ENCODE results near the gene PASK.

PASK gene

DNA sequence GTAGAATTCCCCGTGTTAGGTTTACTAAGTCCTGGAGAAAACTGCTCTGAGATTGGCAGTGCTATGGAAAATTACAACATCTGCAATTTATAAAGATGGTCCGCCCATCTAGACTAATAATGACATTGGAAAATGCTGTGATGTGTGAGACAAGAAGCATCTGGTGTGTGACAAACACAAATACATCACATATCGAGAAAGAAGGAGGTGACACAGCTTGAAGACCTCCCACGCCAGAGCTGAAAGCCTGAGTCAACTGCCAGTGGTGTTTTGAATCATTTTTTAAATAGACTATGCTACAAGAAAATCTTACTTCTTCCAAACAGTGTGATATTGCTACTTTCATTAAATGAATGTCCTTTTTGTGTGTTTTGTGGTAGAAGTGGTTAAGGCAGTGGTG, 30.6 kb upstream of the PASK start:
- no peak for DNase-seq

- no peak for DNase-seq
These were observed 29.7 kb upstream of the PASK start for GRCh38 chr2:241178961-241179360.

- DNase-seq, result no peak
These were observed 28.5 kb upstream of the PASK start for GRCh38 chr2:241177526-241178334.

GRCh38 chr2:241173557-241173956, 24.3 kb upstream of the PASK start:
- no peak for DNase-seq

DNA sequence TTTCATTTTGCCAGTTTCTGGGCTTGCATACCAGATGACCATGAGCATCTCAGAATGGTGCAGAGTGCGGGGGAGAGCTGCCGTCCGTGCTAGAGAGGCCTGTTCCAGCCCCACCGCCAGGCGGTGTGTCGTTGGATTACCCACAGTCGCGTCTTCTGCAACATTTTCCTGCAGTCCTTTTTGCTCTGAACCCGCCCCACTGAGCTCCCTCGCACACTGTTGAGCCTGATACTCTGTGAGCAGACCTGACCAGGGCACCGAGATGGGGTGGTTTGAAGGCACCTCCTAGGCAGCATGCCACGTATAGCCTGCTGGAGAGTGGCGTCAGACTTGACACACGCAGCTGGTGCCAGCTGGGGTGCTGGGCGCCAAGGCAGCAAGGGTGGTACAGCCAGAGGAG, 19.1 kb upstream of the PASK start:
- DNase-seq, result no peak

DNA sequence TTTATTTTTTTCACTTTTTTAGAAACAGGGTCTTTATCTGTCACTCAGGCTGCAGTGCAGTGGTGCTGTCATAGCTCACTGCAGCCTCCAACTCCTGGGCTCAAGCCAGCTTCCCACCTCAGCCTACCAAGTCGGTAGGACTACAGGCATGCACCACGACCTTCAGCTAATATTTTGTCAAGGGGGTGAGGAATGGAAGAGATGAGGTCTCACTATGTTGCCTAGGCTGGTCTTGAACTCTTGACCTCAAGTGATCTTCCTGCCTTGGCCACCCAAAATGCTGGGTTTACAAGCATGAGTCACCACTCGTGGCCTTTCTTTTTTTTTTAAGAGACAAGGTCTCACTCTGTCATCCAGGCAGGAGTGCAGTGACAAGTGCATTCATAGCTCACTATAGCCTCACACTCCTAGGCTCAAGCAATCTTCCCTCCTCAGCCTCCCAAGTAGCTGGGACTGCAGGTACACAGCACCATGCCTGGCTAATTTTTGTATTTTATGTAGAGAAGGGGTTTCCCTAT, 14.4 kb upstream of the PASK start:
- no peak for DNase-seq

DNA sequence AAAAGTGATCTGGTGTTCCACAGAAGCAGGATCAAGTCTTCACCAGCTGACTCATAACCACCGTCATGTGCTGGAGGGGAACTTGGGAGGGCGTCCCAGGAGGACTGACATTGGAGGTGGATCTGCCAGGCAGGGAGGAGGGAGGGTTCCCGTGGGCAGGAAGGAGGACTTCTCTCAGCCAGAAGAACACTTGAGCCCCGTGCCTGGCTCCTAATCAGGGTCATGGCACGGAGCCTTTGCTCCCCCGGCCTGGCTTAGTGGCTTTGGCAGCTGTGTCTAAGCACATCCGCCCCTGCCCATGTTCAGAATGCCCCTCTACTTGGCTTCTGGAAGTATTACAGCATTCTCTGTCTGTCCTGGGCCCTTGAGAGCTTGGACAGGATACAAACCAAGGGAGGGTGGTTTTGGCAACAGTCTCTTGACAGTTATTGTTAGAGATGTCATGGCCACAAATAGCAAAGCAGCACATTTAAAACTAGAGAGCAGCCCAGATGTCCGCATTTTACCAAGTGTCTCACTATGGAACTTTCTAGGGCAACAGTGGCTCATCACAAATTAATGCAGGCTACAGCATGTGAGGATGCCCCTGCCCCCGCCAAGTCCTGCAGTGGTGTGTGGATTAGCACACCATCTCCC, 12.5 kb upstream of the PASK start:
- DNase-seq, result no peak

DNA sequence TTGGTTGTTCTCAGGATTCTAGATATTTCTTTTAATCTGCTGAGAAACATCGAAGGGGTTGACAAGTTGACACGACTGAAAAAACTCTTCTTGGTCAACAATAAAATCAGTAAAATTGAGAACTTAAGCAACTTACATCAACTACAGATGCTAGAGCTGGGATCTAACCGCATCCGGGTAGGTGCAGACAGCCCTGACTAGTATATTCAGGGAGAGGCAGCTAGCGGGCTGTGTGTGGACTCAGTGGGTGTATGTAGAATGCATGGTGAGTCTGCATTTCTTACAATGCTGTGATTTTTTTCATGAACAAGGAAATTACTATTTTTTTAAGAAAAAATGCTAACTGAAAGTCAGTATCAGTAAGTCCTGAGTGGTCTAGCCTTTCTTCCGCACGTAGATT, 11.0 kb upstream of the PASK start:
- DNase-seq, result no peak

DNA sequence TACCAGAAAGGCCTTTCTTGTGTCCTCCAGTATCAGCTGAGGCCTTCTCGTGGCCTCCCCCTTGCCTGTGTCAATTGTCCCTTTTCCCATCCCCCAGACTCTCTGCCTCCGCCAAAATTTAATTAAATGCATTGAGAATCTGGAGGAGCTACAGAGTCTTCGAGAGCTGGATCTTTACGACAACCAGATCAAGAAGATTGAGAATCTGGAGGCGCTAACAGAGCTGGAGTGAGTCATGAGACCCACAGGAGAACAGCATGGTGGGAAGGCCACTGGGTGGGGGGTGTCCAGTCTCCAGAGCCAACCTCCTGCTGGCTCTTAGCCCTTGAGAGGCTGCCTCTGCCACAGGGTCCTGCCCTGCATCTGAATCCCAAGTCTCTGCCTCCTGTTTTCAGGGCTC, 9.8 kb upstream of the PASK start:
- DNase-seq, result no peak

- no peak for DNase-seq
These were observed 9.3 kb upstream of the PASK start for GRCh38 chr2:241158546-241158900.

- no peak for DNase-seq
These were observed 8.7 kb upstream of the PASK start for GRCh38 chr2:241157841-241158545.

GRCh38 chr2:241156971-241157441, 7.7 kb upstream of the PASK start:
- DNase-seq, result no peak

GRCh38 chr2:241155936-241156335, 6.7 kb upstream of the PASK start:
- DNase-seq, result no peak

DNA sequence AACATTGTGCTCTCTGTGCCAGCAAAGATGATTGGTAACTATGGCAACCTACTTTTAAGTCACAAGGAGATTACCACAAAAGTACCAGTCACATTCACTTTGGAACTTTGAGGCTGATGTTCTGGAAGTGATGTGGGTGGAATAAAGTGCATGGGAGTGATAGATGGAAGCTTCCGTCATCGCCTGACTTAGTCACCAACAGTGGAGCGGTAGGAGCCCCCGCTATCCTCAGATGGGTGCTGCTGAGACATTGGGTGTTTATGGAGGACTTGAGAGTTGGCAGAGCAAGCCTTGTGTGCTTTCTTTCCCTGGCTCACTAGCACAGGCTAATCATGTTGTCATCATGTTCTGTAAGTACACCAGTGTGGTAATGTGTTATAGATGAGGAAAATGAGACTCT, 5.6 kb upstream of the PASK start:
- no peak for DNase-seq

- DNase-seq, result no peak
These were observed 4.3 kb upstream of the PASK start for GRCh38 chr2:241153616-241154015.

GRCh38 chr2:241151934-241152660, 2.8 kb upstream of the PASK start:
- no peak for DNase-seq

DNA sequence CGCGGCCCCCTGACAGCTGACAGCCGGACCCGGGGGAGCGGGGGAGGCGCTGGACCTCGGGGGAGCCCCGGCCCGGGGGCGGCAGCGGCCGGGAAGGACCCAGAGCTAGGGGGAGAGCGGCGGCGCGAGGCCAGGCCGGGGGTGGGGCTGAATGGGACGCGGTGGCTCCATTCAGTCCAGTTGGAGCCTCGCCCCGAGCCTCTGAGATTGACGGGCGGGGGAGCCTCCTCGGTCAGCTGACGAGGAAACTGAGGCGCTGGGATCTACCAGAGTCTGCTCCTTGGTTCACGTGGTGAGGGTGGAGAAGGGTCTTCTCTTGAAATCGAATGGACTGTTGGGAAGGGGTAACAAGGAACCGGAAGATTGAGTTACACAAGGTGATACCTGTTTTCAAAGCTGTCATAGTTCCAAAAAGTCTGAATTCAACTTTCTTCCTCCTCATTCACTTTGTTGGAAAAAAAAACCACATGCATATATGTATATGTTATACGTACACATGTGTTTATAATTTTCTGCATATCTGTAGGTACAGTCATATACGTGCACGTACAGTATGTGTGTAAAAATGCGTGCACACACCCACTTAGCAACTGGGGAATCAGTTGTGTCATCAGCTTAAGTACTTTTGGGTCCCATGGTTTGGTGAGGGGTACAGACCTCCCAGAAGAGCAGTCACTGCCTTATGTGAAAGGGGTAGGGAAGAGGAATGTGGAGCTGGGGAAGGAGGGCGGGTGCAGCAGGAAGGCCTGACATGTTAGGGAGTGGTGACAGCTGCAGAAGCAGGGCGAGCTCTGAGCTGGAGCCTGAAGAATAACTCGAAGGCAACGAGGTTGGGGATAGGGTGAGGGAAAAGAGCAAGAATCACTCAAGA, 1.6 kb upstream of the PASK start:
- DNase-seq, result no peak

DNA sequence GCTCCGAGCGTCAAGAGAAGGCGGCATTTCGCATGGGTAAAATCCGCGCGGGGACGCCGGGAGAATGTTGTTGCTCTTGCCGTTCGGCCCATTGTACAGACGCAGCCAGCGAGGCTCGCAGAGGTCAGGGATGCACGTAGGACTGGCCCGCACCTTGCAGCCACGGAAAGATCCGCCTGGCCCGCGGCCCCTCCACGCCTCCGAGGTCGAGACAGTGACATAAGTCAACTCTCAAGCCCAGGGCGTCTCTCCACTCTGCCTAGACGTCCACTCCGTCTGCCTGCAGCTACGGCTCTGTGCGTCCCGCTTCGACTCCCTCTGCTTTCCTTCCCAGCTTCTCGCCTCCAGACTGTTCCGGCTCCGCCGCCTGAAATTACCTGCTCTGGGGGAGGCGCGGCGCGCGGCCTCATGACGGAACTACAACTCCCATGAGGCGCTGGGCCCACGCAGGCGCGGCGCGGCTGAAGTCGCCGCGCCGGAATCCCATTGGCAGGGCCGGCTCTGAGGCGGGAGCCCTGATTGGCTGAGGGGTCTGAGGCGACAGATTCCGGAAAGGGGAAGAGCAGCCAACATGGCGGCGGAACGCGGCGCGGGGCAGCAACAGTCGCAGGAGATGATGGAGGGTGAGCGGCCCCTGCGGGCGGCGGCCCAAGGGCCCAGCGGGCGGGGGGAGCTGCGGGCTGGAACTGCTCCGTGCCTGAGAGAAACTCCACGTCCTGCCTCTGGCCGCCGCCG, 820 bp upstream of the PASK start, which contains the start of gene PPP1R7:
Gene PPP1R7, plus strand, starts transcription at position 543 of the 735 bp plus-strand sequence. Its CDS starts 29 bp downstream, at position 572.
- peak; percentile 85 for DNase-seq

DNA sequence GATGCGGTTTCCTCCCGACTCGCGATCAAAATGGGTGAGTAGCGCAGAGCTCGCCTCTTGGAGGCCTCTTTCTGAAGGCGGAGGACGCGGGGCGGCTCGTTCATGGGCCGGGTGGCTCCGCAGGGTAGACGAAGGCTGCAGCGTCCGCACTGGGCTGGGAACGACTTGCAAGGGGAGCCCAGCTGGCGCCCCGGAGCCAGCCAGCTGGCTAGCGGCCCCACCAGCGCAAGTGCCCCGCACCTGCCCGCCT, 328 bp upstream of the PASK start:
- no peak for DNase-seq

- no peak for DNase-seq
These were observed 1.0 kb downstream of the PASK start for GRCh38 chr2:241148239-241148638.

- DNase-seq, result no peak
These were observed 1.9 kb downstream of the PASK start for GRCh38 chr2:241147336-241147735.

DNA sequence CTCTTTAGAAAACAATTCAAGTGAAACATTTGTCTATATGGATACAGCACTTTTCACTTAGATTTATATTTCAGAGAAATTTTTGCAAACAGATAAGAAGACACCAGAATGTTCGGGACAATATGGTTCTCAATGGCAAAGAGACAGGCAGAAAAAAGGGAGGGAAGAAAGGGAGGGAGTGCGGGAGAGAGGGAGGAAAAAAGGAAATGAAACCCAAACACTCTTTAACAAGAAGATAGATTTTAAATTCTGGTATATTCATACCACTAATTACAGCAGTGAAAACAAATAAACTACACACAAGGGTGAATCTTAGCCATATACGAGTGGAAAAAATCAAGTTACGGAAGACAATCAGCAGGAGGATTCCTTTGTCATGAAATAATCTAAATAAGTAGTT, 3.0 kb downstream of the PASK start:
- no peak for DNase-seq

All from NCI-H2171 treated with DMSO at 0.1 percent for 48 hours (cell line).